AML-193 (cell line): Measurements from ENCODE around the gene PKHD1.
"Not testable (repeated sequence)": the region's sequence is repeated elsewhere in the genome, so short reads cannot be mapped to it uniquely, and the experiment has no call there.

Experiments used
- DNase-seq, 2 experiments: peaks; one replicate each; lab custom pipeline; 2025; lab: John Stamatoyannopoulos, UW

Gene PKHD1

GRCh38 chr6:51854876-51855275 is 232.5 kb downstream of the PKHD1 start:
- DNase-seq: no peak

- DNase-seq: no peak
Measured at GRCh38 chr6:51854347-51854746, 233.1 kb downstream of the PKHD1 start.

DNA sequence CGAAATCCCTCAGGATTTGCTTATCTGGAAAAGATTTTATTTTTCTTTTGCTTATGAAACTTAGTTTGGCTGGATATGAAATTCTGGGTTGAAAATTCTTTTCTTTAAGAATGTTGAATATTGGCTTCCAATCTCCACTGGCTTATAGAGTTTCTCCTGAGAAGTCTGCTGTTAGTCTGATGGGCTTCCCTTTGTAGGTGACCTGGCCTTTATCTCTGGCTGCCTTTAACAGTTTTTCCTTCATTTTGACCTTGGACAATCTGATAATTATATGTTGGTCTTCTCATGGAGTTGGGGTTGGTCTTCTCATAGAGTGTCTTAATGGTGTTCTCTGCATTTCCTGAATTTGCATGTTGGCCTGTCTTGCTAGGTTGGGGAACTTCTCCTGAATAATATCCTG is 234.3 kb downstream of the PKHD1 start:
- DNase-seq: not testable (repeated sequence)

GRCh38 chr6:51846531-51846930 is 240.9 kb downstream of the PKHD1 start:
- no peak for DNase-seq

DNA sequence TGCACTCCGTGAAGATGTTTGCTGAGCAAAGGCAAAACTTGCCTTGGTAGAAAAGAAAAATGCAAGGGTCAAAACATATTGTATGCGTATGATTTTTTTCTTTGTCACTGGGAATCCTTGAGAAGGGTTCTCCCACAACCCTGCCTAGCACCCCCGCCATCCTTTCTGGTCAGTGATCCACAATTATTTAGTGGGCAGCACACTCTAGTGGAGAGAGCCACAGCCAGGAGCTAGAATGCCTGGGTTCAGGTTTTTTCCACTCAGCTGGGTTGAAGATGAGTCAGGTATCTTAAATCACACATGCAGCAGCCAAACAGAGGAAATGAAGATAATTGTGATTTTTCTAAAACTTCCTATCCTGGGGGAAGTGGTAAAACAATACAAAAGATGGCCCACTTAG is 243.1 kb downstream of the PKHD1 start:
- DNase-seq: peak in 1 of 2 experiments; percentile 4

GRCh38 chr6:51843456-51844056 is 243.9 kb downstream of the PKHD1 start:
- no peak for DNase-seq

GRCh38 chr6:51842804-51843378 is 244.5 kb downstream of the PKHD1 start:
- DNase-seq: no peak

DNA sequence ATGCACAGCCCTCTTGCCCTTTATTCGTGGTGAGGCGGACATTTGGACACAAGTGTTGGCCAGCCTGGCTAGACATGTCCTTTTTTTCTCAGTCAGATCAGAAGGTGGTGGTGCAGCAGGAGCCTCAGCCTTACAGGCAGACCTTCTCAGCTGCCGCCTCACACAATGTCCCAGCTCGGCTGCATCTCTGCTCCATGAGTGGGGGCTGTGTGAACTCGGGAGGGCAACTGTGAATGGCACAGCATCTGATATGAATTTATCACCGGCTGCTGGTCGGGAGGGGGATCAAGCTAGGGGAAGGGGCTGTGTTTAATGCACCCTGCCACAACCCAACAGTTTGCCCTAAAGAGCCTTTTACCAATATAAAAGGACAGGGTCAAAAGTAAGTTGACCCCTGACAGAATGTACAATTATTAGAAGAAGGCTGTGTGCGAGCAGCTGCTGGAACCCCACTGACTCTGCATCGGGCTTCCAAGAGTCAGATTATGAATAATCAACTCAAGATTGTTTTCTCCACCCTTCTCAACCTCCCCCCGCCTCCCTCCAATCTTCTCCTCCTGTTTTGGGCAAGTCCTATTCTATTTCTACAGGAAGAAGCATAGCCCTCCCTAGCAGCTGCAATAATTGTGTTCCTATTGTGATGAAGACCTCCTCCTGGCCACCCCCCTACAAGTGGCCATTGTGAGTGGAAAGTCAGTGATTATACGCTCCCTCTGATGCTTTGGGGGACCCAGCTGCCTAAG is 245.2 kb downstream of the PKHD1 start:
- DNase-seq: no peak

GRCh38 chr6:51841626-51842025 is 245.8 kb downstream of the PKHD1 start:
- no peak for DNase-seq

GRCh38 chr6:51839726-51840374 is 247.6 kb downstream of the PKHD1 start:
- no peak for DNase-seq

- DNase-seq: no peak
Measured at GRCh38 chr6:51830666-51831065, 256.7 kb downstream of the PKHD1 start.

GRCh38 chr6:51827580-51827979 is 259.8 kb downstream of the PKHD1 start:
- DNase-seq: no peak

DNA sequence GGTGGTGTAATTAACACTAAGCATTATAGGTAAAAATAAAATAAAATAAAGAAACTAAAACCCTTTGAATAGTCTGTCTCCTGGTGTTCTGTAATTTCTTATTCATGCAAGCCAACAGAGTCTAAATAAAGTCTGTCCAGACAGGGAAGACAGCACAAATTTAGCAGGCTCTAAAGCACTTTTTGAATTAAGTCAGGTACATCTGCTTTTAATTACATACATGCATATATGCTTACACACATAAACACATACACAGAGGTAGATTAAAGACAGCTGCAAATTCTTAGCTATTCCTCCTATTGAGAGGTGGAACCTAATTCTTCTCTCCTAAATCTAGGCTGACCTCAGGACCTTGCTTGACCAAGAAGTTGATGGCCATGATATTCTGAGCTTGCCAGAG is 262.5 kb downstream of the PKHD1 start:
- no peak for DNase-seq

DNA sequence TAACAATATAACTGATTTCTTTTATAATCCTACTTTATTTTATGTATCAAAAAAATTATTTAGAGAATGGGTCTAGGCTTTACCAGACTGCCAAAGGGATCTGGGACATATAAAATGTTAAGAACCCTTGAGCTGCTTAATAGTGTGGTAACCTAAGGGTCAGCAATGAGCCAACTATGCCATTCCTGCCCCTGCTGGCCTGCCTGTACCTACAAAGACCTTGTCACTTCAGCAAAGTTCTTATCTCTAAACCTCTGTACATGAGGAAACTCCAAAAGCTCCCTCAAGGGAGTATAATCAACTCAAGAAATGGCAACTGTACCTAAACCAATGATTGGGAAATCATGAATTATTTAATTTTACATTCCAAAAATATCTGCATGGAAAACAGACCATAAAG is 266.9 kb downstream of the PKHD1 start:
- no peak for DNase-seq

- no peak for DNase-seq
Measured at GRCh38 chr6:51818520-51819022, 268.8 kb downstream of the PKHD1 start.

DNA sequence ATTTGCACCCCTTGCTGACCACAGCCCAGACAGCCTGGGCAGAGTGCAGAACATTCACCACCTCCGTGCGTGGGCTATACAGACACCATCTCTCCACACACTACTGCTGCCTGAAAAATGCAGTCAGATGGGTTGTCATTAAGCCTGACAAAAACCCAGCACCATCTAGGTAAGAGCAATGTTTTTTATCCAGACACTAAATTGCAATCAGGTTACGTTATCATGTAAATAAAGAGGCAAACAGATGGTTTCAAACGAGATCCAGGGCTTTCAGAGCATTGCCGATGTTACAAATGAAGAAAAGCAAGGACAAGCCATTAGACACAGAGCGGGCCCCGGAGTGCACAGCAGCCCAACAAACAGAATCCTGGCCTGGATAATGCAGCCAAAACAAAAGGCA is 269.6 kb downstream of the PKHD1 start:
- no peak for DNase-seq

- DNase-seq: no peak
Measured at GRCh38 chr6:51814418-51814817, 273.0 kb downstream of the PKHD1 start.

GRCh38 chr6:51813904-51814303 is 273.5 kb downstream of the PKHD1 start:
- no peak for DNase-seq

- DNase-seq: no peak
Measured at GRCh38 chr6:51812231-51812630, 275.2 kb downstream of the PKHD1 start.

DNA sequence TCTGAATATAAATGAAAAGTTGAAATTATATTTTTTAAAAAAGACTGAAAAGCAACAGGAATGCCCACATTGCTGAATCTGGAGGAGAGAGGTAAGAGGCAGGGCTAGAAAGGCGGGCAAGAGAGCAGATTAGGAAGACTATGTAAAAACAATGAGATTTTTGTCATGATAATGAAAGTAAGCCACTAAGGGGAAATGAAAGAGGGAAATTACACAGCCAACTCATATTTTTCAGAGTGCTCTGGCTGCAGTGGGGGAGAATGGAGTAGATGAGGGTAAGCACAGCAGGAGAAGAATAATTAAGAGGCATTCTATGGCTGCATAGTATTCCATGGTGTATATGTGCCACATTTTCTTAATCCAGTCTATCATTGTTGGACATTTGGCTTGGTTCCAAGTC is 281.9 kb downstream of the PKHD1 start:
- DNase-seq: no peak

GRCh38 chr6:51800603-51801002 is 286.8 kb downstream of the PKHD1 start:
- no peak for DNase-seq

- no peak for DNase-seq
Measured at GRCh38 chr6:51793393-51793792, 294.0 kb downstream of the PKHD1 start.
